ENCODE data around the gene GTF2E1. TPM values are rescaled to one million over a fixed set of nuclear protein-coding genes. Genes with fewer than 3 reads are reported as not detected.

Gene GTF2E1
- total RNA-seq, 2 donors from 2014 or later: 6.8 to 9.6 TPM

DNA sequence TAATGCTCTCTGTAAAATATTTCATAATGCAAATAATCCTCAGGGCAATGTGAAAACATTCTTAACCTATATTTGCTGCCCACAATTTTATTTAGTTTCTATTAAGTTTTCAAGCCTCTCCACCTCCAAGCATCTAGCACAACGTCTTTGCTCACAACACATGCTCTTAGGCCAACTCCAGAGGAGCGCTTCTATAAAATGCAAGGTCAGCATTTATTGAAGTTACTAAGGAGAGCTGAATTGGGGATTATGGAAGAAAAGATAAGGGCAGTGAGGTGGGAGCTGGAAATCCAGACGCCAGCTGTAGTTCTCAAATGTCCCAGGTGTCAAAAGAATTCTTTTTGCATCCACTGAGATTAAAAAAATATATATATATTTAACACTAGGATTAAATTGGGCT lies 1.2 kb upstream of the GTF2E1 start:
- Histone ChIP-seq H3K4me3 (peak overlapping the region; percentile 81 to 83), H3K27me3 (no peaks in the 10 kb centered on the region), H3K4me1 (peaks cover 0 to 19% of the 10 kb centered on the region in 2 donors), H3K27ac (no peak overlapping the region), H3K9me3 (no peaks in the 10 kb centered on the region), H3K36me3 (no peaks in the 10 kb centered on the region)
- no peak for TF ChIP-seq CTCF (IDR thresholded peaks at IDR 0.05)
- DNase-seq (ENCODE audit: low spot score): no peak

- no peaks in the 10 kb centered on the region for H3K36me3 ChIP-seq
- H3K9me3 ChIP-seq: no peaks in the 10 kb centered on the region
- H3K4me1 ChIP-seq: peaks cover 0 to 19% of the 10 kb centered on the region in 2 donors
- H3K4me3 ChIP-seq: peak overlapping the region; percentile 81 to 83
- TF ChIP-seq CTCF (IDR thresholded peaks at IDR 0.05): no peak
- no peak for DNase-seq (ENCODE audit: low spot score)
- peak overlapping the region; percentile 96 to 97 for H3K27ac ChIP-seq
- no peaks in the 10 kb centered on the region for H3K27me3 ChIP-seq
Measured at GRCh38 chr3:120741837-120742197, 727 bp upstream of the GTF2E1 start.

- no peak for TF ChIP-seq CTCF (IDR thresholded peaks at IDR 0.05)
- no peak for DNase-seq (ENCODE audit: low spot score)
- peaks cover 0 to 19% of the 10 kb centered on the region in 2 donors for H3K4me1 ChIP-seq
- peak overlapping the region; percentile 96 to 97 for H3K27ac ChIP-seq
- no peaks in the 10 kb centered on the region for H3K27me3 ChIP-seq
- H3K4me3 ChIP-seq: peak overlapping the region; percentile 81 to 83
- H3K9me3 ChIP-seq: no peaks in the 10 kb centered on the region
- H3K36me3 ChIP-seq: no peaks in the 10 kb centered on the region
Measured at GRCh38 chr3:120742849-120743365, 363 bp downstream of the GTF2E1 start.

- peak overlapping the region; percentile 81 to 83 for H3K4me3 ChIP-seq
- no peaks in the 10 kb centered on the region for H3K27me3 ChIP-seq
- no peak for DNase-seq (ENCODE audit: low spot score)
- TF ChIP-seq CTCF (IDR thresholded peaks at IDR 0.05): no peak
- no peaks in the 10 kb centered on the region for H3K9me3 ChIP-seq
- H3K27ac ChIP-seq: peak overlapping the region in 1 of 2 donors; percentile 97
- peaks cover 0 to 19% of the 10 kb centered on the region in 2 donors for H3K4me1 ChIP-seq
- H3K36me3 ChIP-seq: no peaks in the 10 kb centered on the region
Measured at GRCh38 chr3:120743556-120744195, 1.1 kb downstream of the GTF2E1 start.

GRCh38 chr3:120745466-120745865 lies 2.9 kb downstream of the GTF2E1 start:
- H3K36me3 ChIP-seq: peaks cover 2% of the 10 kb centered on the region
- peaks cover 0 to 19% of the 10 kb centered on the region in 2 donors for H3K4me1 ChIP-seq
- no peaks in the 10 kb centered on the region for H3K27me3 ChIP-seq
- no peak overlapping the region for H3K27ac ChIP-seq
- H3K4me3 ChIP-seq: no peak overlapping the region
- no peaks in the 10 kb centered on the region for H3K9me3 ChIP-seq
- no peak for TF ChIP-seq CTCF (IDR thresholded peaks at IDR 0.05)
- no peak for DNase-seq (ENCODE audit: low spot score)

- Histone ChIP-seq H3K9me3 (no peaks in the 10 kb centered on the region), H3K27me3 (no peaks in the 10 kb centered on the region), H3K36me3 (peaks cover 13% of the 10 kb centered on the region), H3K4me3 (no peak overlapping the region), H3K4me1 (no peaks in the 10 kb centered on the region), H3K27ac (no peak overlapping the region)
- no peak for TF ChIP-seq CTCF (IDR thresholded peaks at IDR 0.05)
- DNase-seq (ENCODE audit: low spot score): no peak
Measured at GRCh38 chr3:120749843-120750242, 7.3 kb downstream of the GTF2E1 start.

All from right atrium auricular region (tissue), 2 donors.